Kidney (tissue), 14 donors: ENCODE data around the gene ABCA1. TPM values are rescaled to one million over a fixed set of nuclear protein-coding genes. Genes with fewer than 3 reads are reported as not detected.

Experiments
- DNase-seq, 5 donors: peaks; one replicate each; pipeline ENCODE4 v3.0.0-alpha.2; 2013 to 2020
- FAIRE-seq: peaks from 2 replicates; lab custom pipeline; 2012; peaks lifted over from hg19 to GRCh38; lab: Jason Lieb, UNC
- H3K27ac ChIP-seq, 2 donors: one replicate each; pipeline ENCODE4 v1.7.0; 2013; ENCODE audit warnings: low read depth in 2 of 2, low read length in 2 of 2, inconsistent platforms in 1 of 2
- H3K27me3 ChIP-seq: one replicate; pipeline ENCODE4 v1.7.1; 2013; ENCODE audit warnings: low read length, inconsistent platforms; ENCODE audit not compliant: control insufficient read depth, insufficient read depth
- H3K36me3 ChIP-seq, 3 donors: one replicate each; pipeline versions ENCODE4 v1.7.0 to v1.7.1; 2013; ENCODE audit warnings: low read length in 3 of 3, control low read depth in 1 of 3, inconsistent platforms in 1 of 3; ENCODE audit not compliant: insufficient read depth in 3 of 3, control insufficient read depth in 2 of 3
- H3K4me1 ChIP-seq, 3 donors: one replicate each; pipeline versions ENCODE4 v1.7.0 to v1.7.1; 2013; ENCODE audit warnings: low read length in 3 of 3, inconsistent platforms in 1 of 3, low read depth in 1 of 3; ENCODE audit not compliant: control insufficient read depth in 2 of 3, insufficient read depth in 2 of 3
- H3K4me3 ChIP-seq, 3 donors: one replicate each; pipeline versions ENCODE4 v1.7.0 to v1.8.1; 2013; ENCODE audit warnings: low read length in 3 of 3, control low read depth in 1 of 3, inconsistent platforms in 1 of 3
- H3K9ac ChIP-seq, 3 donors: one replicate each; pipeline versions ENCODE4 v1.7.0 to v1.7.1; 2013; ENCODE audit warnings: low read length in 3 of 3, control low read depth in 1 of 3, inconsistent platforms in 1 of 3
- H3K9me3 ChIP-seq, 3 donors: one replicate each; pipeline versions ENCODE4 v1.7.0 to v1.7.1; 2013; ENCODE audit warnings: low read length in 3 of 3, control low read depth in 1 of 3, inconsistent platforms in 1 of 3; ENCODE audit not compliant: control insufficient read depth in 2 of 3, insufficient read depth in 1 of 3
- CTCF ChIP-seq: IDR thresholded peaks from 3 replicates; pipeline ENCODE4 v1.5.1; 2012; ENCODE audit warnings: mild to moderate bottlenecking, moderate library complexity, borderline replicate concordance; ENCODE audit not compliant: insufficient read depth; ENCODE audit errors: extremely low read depth
- intact Hi-C: fragments of 100-400 bp; cut with DNase I; formaldehyde crosslinking; loops from one replicate; pipeline ENCODE4 v1.11.1; 2022
- polyA plus RNA-seq: library from polyadenylated mRNA; stranded (reverse); fragments of 350-450 nt; fragmentation: Illumina TruSeq; extraction: RNeasy Lipid Tissue Mini Kit (QIAGEN cat#74804); gene quantifications from one replicate; pipeline ENCODE4 v1.2.3, GENCODE V29; 2014; ENCODE audit warnings: low read depth, low replicate concordance; ENCODE audit not compliant: insufficient read depth
- total RNA-seq: library from RNA; stranded (reverse); fragmentation: NEBNext Ultra II Directional; extraction: Animal tissue kit (Norgen Biotek cat#: 25700); gene quantifications from one replicate; pipeline ENCODE4 v1.2.1, GENCODE V29; 2021
- donor health status: control.
- donor health status: control.
- donor health status: control.
- donor health status: control.
- donor health status: control.
- donor health status: DM: yes; HTN: yes; CAD: no.
- donor health status: Normal renal cell carcinoma (clear cell type).

Gene ABCA1
- total and polyA plus RNA-seq, 2 donors from 2014 or later: 1.4 to 26.1 TPM

GRCh38 chr9:104864675-104865104 is 63.3 kb downstream of the ABCA1 start:
- H3K36me3 ChIP-seq: peaks cover 0 to 2% (median 0%) of the 10 kb centered on the region in 3 donors
- TF ChIP-seq CTCF: no peak
- DNase-seq (peak in 2 of 5 donors; percentile 27 to 55), FAIRE-seq (no peak)
- no peak overlapping the region for H3K9ac ChIP-seq
- no peak overlapping the region for H3K27ac ChIP-seq
- H3K4me1 ChIP-seq: peaks cover 8 to 27% (median 15%) of the 10 kb centered on the region in 3 donors
- H3K9me3 ChIP-seq: no peaks in the 10 kb centered on the region
- no peak overlapping the region for H3K4me3 ChIP-seq
- intact Hi-C loops: loop anchor here (10.0 kb wide), 1 partner anchor 290 kb away; no protein-coding TSS in a partner anchor
- H3K27me3 ChIP-seq: no peaks in the 10 kb centered on the region

- no peak overlapping the region for H3K9ac ChIP-seq
- FAIRE-seq: no peak
Observed at GRCh38 chr9:104863180-104863883, 64.6 kb downstream of the ABCA1 start.

GRCh38 chr9:104861397-104861796 is 66.6 kb downstream of the ABCA1 start:
- Histone ChIP-seq H3K27ac (no peak overlapping the region), H3K9me3 (no peaks in the 10 kb centered on the region), H3K9ac (no peak overlapping the region), H3K27me3 (no peaks in the 10 kb centered on the region), H3K4me3 (no peak overlapping the region), H3K4me1 (peaks cover 4 to 9% (median 4%) of the 10 kb centered on the region in 3 donors), H3K36me3 (peaks cover 0 to 12% (median 6%) of the 10 kb centered on the region in 3 donors)
- intact Hi-C loops: loop anchor here (10.0 kb wide), 1 partner anchor 293 kb away; no protein-coding TSS in a partner anchor
- DNase-seq (no peak), FAIRE-seq (no peak)
- no peak for TF ChIP-seq CTCF

More at GRCh38 chr9:104863180-104863883, 64.6 kb downstream of the ABCA1 start:
- H3K4me3 ChIP-seq: no peak overlapping the region
- DNase-seq: peak in 4 of 5 donors; percentile 52 to 90 (median 74)
- intact Hi-C loops: loop anchor here (10.0 kb wide), 1 partner anchor 291 kb away; no protein-coding TSS in a partner anchor
- H3K4me1 ChIP-seq: peaks cover 4 to 15% (median 4%) of the 10 kb centered on the region in 3 donors
- TF ChIP-seq CTCF: peak; percentile 81
- no peaks in the 10 kb centered on the region for H3K9me3 ChIP-seq
- H3K27ac ChIP-seq: no peak overlapping the region
- peaks cover 0 to 6% (median 3%) of the 10 kb centered on the region in 3 donors for H3K36me3 ChIP-seq
- H3K27me3 ChIP-seq: no peaks in the 10 kb centered on the region
